Spleen (tissue), 11 donors: ENCODE measurements around the gene RNF208. TPM values are rescaled to one million over a fixed set of nuclear protein-coding genes. Genes with fewer than 3 reads are reported as not detected.

Experiments
- DNase-seq: peaks from one replicate; pipeline ENCODE4 v3.0.0-alpha.2; 2020
- H3K27ac ChIP-seq, 8 donors: fragments of 200-600 bp; sonication (generic) in 7 of 8; 1 replicate in 4 of 8; 2 replicates in 4 of 8; pipeline versions ENCODE4 v1.5.0 to v1.8.0; 2016 to 2021; ENCODE audit warnings: inconsistent platforms in 4 of 8, mild to moderate bottlenecking in 4 of 8, moderate library complexity in 1 of 8
- H3K27me3 ChIP-seq, 7 donors: fragments of 200-600 bp; sonication (generic) in 6 of 7; replicated peaks in 1 of 7; 1 replicate in 4 of 7; 2 replicates in 3 of 7; pipeline versions ENCODE4 v1.5.0 to v1.8.0; 2016 to 2021; ENCODE audit warnings: inconsistent platforms in 3 of 7, mild to moderate bottlenecking in 1 of 7
- H3K36me3 ChIP-seq, 6 donors: fragments of 200-600 bp; sonication (generic) in 5 of 6; 1 replicate in 4 of 6; 2 replicates in 2 of 6; pipeline versions ENCODE4 v1.5.0 to v1.8.0; 2016 to 2021; ENCODE audit warnings: inconsistent platforms in 2 of 6
- H3K4me1 ChIP-seq, 6 donors: fragments of 200-600 bp; sonication (generic) in 5 of 6; 1 replicate in 3 of 6; 2 replicates in 3 of 6; pipeline versions ENCODE4 v1.5.0 to v1.8.0; 2016 to 2021; ENCODE audit warnings: inconsistent platforms in 3 of 6
- H3K4me3 ChIP-seq, 8 donors: fragments of 200-600 bp; sonication (generic) in 7 of 8; 1 replicate in 4 of 8; 2 replicates in 4 of 8; pipeline versions ENCODE4 v1.5.0 to v1.8.0; 2016 to 2021; ENCODE audit warnings: inconsistent platforms in 4 of 8, mild to moderate bottlenecking in 4 of 8, moderate library complexity in 2 of 8
- H3K9me3 ChIP-seq, 8 donors: fragments of 200-600 bp; sonication (generic) in 7 of 8; 1 replicate in 4 of 8; 2 replicates in 4 of 8; pipeline versions ENCODE4 v1.5.0 to v1.8.0; 2016 to 2021; ENCODE audit warnings: inconsistent platforms in 4 of 8
- CTCF ChIP-seq, 11 experiments: fragments of 200-600 bp in 7 of 11; fragments of 450-650 bp in 4 of 11; sonication (generic) in 4 of 11; IDR thresholded peaks in 8 of 11; conservative IDR thresholded peaks in 3 of 11; 1 replicate in 7 of 11; 2 replicates in 4 of 11; pipeline versions ENCODE4 v1.4.0 to v1.8.0; 2016 to 2021; ENCODE audit warnings: antibody characterized with exemption in 11 of 11, inconsistent platforms in 4 of 11, mild to moderate bottlenecking in 1 of 11
- POLR2A ChIP-seq, 3 donors: fragments of 450-650 bp; IDR thresholded peaks; one replicate each; pipeline ENCODE4 v1.5.1; 2017; ENCODE audit warnings: antibody characterized with exemption in 3 of 3, mild to moderate bottlenecking in 1 of 3
- POLR2AphosphoS5 ChIP-seq, 3 donors: sonication (generic); formaldehyde crosslinking; IDR thresholded peaks; one replicate each; pipeline ENCODE4 v1.5.1; 2017; ENCODE audit warnings: antibody characterized with exemption in 3 of 3
- WGBS, 5 donors: extraction: QIAGEN DNeasy Blood & Tissue Kit in 3 of 5; methylation state at CpG; one replicate each; pipeline versions ENCODE4 v1.1.5 to v1.1.7; 2013 to 2018; 5-methylcytosine and 5-hydroxymethylcytosine counted together
- intact Hi-C: fragments of 100-400 bp; cut with DNase I; formaldehyde crosslinking; loops from one replicate; pipeline ENCODE4 v1.15.0; 2023; ENCODE audit warnings: low total_unique reads
- polyA plus RNA-seq, 3 donors: library from polyadenylated mRNA; stranded (reverse); fragments of 200-250 nt; gene quantifications; one replicate each; pipeline ENCODE4 v1.2.1, GENCODE V29; 2013
- total RNA-seq, 7 donors: library from RNA; depleted of rRNA in 3 of 7; stranded (reverse); fragments of >200 nt in 3 of 7; fragmentation: NEBNext Ultra II Directional in 4 of 7; extraction: Animal tissue kit (Norgen Biotek cat#: 25700) in 4 of 7; gene quantifications; one replicate each; pipeline versions ENCODE4 v1.1.0 to v1.2.1, GENCODE V29; 2016 to 2021
- donor health status: healthy with polysubstance abuse.
- donor health status: DM: no; HTN: no; CAD: no; lungs with moderate emphysema.
- donor health status: DM: no; HTN: no; CAD: no.
- donor health status: Bipolar disorder and iron deficiency.
- donor health status: healthy.
- donor health status: DM: no; HTN: no; CAD: no.
- donor health status: DM: yes; HTN: yes; CAD: no.

The RNF208 gene
- total and polyA plus RNA-seq, 10 donors: 1.2 to 6.2 (median 2.7) TPM

DNA sequence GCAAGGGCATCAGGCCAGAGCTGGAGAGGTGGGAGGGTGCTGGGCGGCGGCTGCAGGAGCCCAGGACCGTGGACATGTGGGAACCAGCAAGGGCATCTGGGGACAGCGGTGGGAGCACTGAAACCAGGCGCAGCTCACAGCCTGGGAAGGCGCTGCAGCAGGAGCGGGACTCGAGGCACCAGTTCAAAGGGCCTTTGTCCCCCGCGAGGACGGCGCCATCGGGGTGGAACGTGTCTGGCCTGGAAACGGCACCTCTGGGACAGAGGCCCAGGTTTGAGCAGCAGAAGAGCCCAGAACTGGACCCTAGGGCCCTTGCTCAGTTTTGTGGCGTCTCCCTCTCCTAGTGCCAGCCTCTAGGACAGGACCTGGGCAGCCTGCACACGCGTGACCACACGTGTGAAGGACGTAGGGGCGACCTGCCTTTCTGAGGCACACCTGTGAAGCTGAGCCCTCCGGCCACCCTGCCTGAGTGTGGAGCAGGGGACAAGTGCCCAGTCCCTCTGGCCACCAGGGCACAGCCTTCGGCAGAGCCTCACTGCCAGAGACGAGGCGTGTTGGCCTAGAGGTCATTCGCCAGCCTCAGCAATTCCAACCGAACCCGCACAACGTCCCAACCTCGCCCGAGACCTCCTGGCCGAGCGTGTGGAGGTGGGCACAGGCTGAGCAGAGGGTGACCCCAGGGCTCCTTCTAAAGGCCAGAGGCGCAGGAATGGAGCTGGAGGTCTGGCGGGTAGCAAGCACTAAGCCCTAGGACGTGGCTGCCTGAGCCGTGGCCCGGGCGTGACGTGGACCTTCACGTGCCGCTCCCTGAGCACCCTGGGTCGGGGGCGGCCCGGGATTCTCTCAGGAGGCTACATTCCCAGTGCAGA, 48.0 kb downstream of the RNF208 start:
- peaks cover 4 to 37% (median 12%) of the 10 kb centered on the region in 6 donors for H3K4me1 ChIP-seq
- intact Hi-C loops: no loop called here

GRCh38 chr9:137172901-137173795, 48.9 kb downstream of the RNF208 start:
- peaks cover 0 to 13% (median 6%) of the 10 kb centered on the region in 6 donors for H3K36me3 ChIP-seq
- no peak overlapping the region for H3K4me3 ChIP-seq
- TF ChIP-seq CTCF (IDR thresholded peaks at IDR 0.05 in 8 of 11, conservative IDR thresholded peaks at IDR 0.05 in 3 of 11): no peak
- no peak for TF ChIP-seq POLR2A (IDR thresholded peaks at IDR 0.05)
- TF ChIP-seq POLR2AphosphoS5 (IDR thresholded peaks at IDR 0.05): no peak
- no peak for DNase-seq
- H3K27ac ChIP-seq: no peak overlapping the region
- H3K9me3 ChIP-seq: no peaks in the 10 kb centered on the region
- intact Hi-C loops: no loop called here
- peaks cover 9 to 40% (median 21%) of the 10 kb centered on the region in 6 donors for H3K4me1 ChIP-seq
- 32 to 51% (median 37%) methylated on average over 5 to 21 of the region's 21 CpGs for WGBS, 5 donors
- H3K27me3 ChIP-seq: peaks cover under 1 to 76% (median 46%) of the 10 kb centered on the region in 7 donors

More for the DNA sequence above, 48.0 kb downstream of the RNF208 start:
- H3K9me3 ChIP-seq: no peaks in the 10 kb centered on the region
- H3K27ac ChIP-seq: no peak overlapping the region
- WGBS, 5 donors: 83 to 89% (median 84%) methylated on average over 26 to 45 of the region's 45 CpGs
- no peak overlapping the region for H3K4me3 ChIP-seq
- no peak for TF ChIP-seq CTCF (IDR thresholded peaks at IDR 0.05 in 8 of 11, conservative IDR thresholded peaks at IDR 0.05 in 3 of 11)
- TF ChIP-seq POLR2AphosphoS5 (IDR thresholded peaks at IDR 0.05): peak in 2 of 3 donors; percentile 34 to 64
- no peak for DNase-seq
- H3K36me3 ChIP-seq: peaks cover 0 to 22% (median 14%) of the 10 kb centered on the region in 6 donors
- H3K27me3 ChIP-seq: peaks cover 0 to 67% (median 37%) of the 10 kb centered on the region in 7 donors

- DNase-seq: no peak
- peaks cover 9 to 94% (median 64%) of the 10 kb centered on the region in 7 donors for H3K27me3 ChIP-seq
- 79 to 83% (median 81%) methylated on average over 10 to 22 of the region's 22 CpGs for WGBS, 5 donors
Observed at GRCh38 chr9:137171149-137171900, 50.7 kb downstream of the RNF208 start.

More at GRCh38 chr9:137171149-137171900, 50.7 kb downstream of the RNF208 start:
- intact Hi-C loops: no loop called here
- H3K36me3 ChIP-seq: no peaks in the 10 kb centered on the region
- H3K4me3 ChIP-seq: no peak overlapping the region
- no peak overlapping the region for H3K27ac ChIP-seq
- no peaks in the 10 kb centered on the region for H3K9me3 ChIP-seq
- TF ChIP-seq CTCF (IDR thresholded peaks at IDR 0.05 in 8 of 11, conservative IDR thresholded peaks at IDR 0.05 in 3 of 11) (no peak), POLR2A (IDR thresholded peaks at IDR 0.05) (no peak), POLR2AphosphoS5 (IDR thresholded peaks at IDR 0.05) (no peak)
- peaks cover 12 to 56% (median 35%) of the 10 kb centered on the region in 6 donors for H3K4me1 ChIP-seq
